Astrocyte (in vitro differentiated cells and primary cell): ENCODE data around the gene DDX23.

Experiments
- CTCF ChIP-seq: IDR thresholded peaks from 2 replicates; pipeline ENCODE4 v1.5.1; 2011; ENCODE audit warnings: low read depth, mild to moderate bottlenecking, inconsistent platforms, low read length, moderate library complexity; ENCODE audit not compliant: insufficient read depth
- EZH2 ChIP-seq: IDR thresholded peaks from 2 replicates; pipeline ENCODE4 v1.6.1; 2012; ENCODE audit warnings: mild to moderate bottlenecking, low read length, inconsistent platforms; ENCODE audit not compliant: insufficient read depth

- TF ChIP-seq CTCF = no peak
- no peak for TF ChIP-seq EZH2
Observed at GRCh38 chr12:48832321-48833060, 19.5 kb downstream of the DDX23 start.
